GM12878 (cell line): ENCODE results near the gene CARS2. TPM values are rescaled to one million over a fixed set of nuclear protein-coding genes. Genes with fewer than 3 reads are reported as not detected.
A peak's percentile ranks its signal among the peaks of the same experiment; 100 is the strongest.

Source experiments
- ATF2 ChIP-seq: IDR thresholded peaks from 2 replicates; pipeline ENCODE4 v1.6.1; 2012; ENCODE audit warnings: low read length, inconsistent platforms
- BCL3 ChIP-seq: IDR thresholded peaks from 2 replicates; pipeline ENCODE4 v1.6.1; 2011; ENCODE audit warnings: borderline replicate concordance, low read depth, mild to moderate bottlenecking, moderate library complexity, low read length; ENCODE audit not compliant: insufficient read depth, poor library complexity, severe bottlenecking
- BCLAF1 ChIP-seq: fragments of 450-650 bp; IDR thresholded peaks from 2 replicates; pipeline ENCODE4 v1.6.1; 2017; ENCODE audit warnings: antibody characterized with exemption, mild to moderate bottlenecking, moderate library complexity
- CREB1 ChIP-seq: IDR thresholded peaks from 2 replicates; pipeline ENCODE4 v1.6.1; 2012; ENCODE audit warnings: low read depth, mild to moderate bottlenecking, inconsistent platforms
- EGR1 ChIP-seq, 2 experiments: IDR thresholded peaks; 1 replicate in 1 of 2; 2 replicates in 1 of 2; pipeline ENCODE4 v1.6.1; 2011 to 2012; ENCODE audit warnings: low read depth in 2 of 2, low read length in 2 of 2, borderline replicate concordance in 1 of 2, mild to moderate bottlenecking in 1 of 2, moderate library complexity in 1 of 2
- FOS ChIP-seq: IDR thresholded peaks from 3 replicates; pipeline ENCODE4 v1.6.1; 2011; ENCODE audit warnings: borderline replicate concordance; ENCODE audit not compliant: insufficient read length; ENCODE audit errors: extremely low read depth
- HCFC1 ChIP-seq: fragments of 150-350 bp; IDR thresholded peaks from 2 replicates; pipeline ENCODE4 v1.6.1; 2014; ENCODE audit warnings: low read length
- HDAC6 ChIP-seq: fragments of 200-600 bp; sonication (generic); IDR thresholded peaks from one replicate; pipeline ENCODE4 v1.8.0; 2017; ENCODE audit warnings: antibody characterized with exemption; ENCODE audit not compliant: unreplicated experiment
- MTA2 ChIP-seq: fragments of 450-650 bp; IDR thresholded peaks from 2 replicates; pipeline ENCODE4 v1.6.1; 2016; ENCODE audit warnings: low read depth, mild to moderate bottlenecking, moderate library complexity
- NR2C2 ChIP-seq: IDR thresholded peaks from 2 replicates; pipeline ENCODE4 v1.6.1; 2011; ENCODE audit warnings: borderline replicate concordance, low read depth; ENCODE audit not compliant: control insufficient read depth, insufficient read length
- RAD21 ChIP-seq: IDR thresholded peaks from 2 replicates; pipeline ENCODE4 v1.6.1; 2011; ENCODE audit warnings: mild to moderate bottlenecking, low read depth, low read length, moderate library complexity; ENCODE audit not compliant: insufficient read depth
- RBBP5 ChIP-seq: fragments of 200-600 bp; sonication (generic); conservative IDR thresholded peaks from 2 replicates; pipeline ENCODE4 v1.6.1; 2016
- REST ChIP-seq: IDR thresholded peaks from 2 replicates; pipeline ENCODE4 v1.6.1; 2012; ENCODE audit warnings: mild to moderate bottlenecking, low read depth, low read length
- SKIL ChIP-seq: fragments of 450-650 bp; IDR thresholded peaks from 2 replicates; pipeline ENCODE4 v1.6.1; 2017; ENCODE audit warnings: mild to moderate bottlenecking, low read depth, inconsistent platforms; ENCODE audit not compliant: poor library complexity, severe bottlenecking
- SMAD1 ChIP-seq: fragments of 450-650 bp; IDR thresholded peaks from 2 replicates; pipeline ENCODE4 v1.6.1; 2018; ENCODE audit warnings: mild to moderate bottlenecking, low read depth; ENCODE audit not compliant: partially characterized antibody
- SP1 ChIP-seq: IDR thresholded peaks from one replicate; pipeline ENCODE4 v1.6.1; 2011; ENCODE audit warnings: low read depth, low read length
- ZZZ3 ChIP-seq: IDR thresholded peaks from 2 replicates; pipeline ENCODE4 v1.6.1; 2011; ENCODE audit warnings: low read depth; ENCODE audit not compliant: control insufficient read depth, insufficient read length
- polyA plus RNA-seq, 11 experiments: library from polyadenylated mRNA; depleted of rRNA in 4 of 11; unstranded in 6 of 11; stranded (reverse) in 5 of 11; fragments of >200 nt; fragmentation: Nextera tagmentation in 4 of 11; fragmentation: Illumina TruSeq in 1 of 11; extraction: Ambion mirVana in 4 of 11; extraction: Trizol in 1 of 11; gene quantifications; 1 replicate in 1 of 11; 2 replicates in 10 of 11; pipeline versions ENCODE4 v1.2.1 to v1.2.3, GENCODE V29; 2011 to 2016; ENCODE audit warnings: inconsistent platforms in 2 of 11, missing spikeins in 2 of 11, low read depth in 1 of 11
- total RNA-seq, 4 experiments: library from RNA; depleted of rRNA in 3 of 4; stranded (reverse); fragments of >200 nt in 3 of 4; fragmentation: Illumina TruSeq in 1 of 4; extraction: Trizol in 1 of 4; gene quantifications; 2 replicates each; pipeline versions ENCODE4 v1.2.1 to v1.2.3, GENCODE V29; 2013 to 2021

CARS2 gene
- total and polyA plus RNA-seq, 10 of the 15 experiments (the other 5 are each of a cell fraction or from before 2014, with no cell fraction given): 4.2 to 101 (median 61.5) TPM

- TF ChIP-seq SMAD1 (peak; percentile 7), EGR1 (IDR thresholded peaks at IDR 0.05; ENCODE audit: borderline replicate concordance in 1 of 2, low read depth in 2 of 2, low read length in 2 of 2) (no peak), HDAC6 (no peak), RAD21 (no peak), SKIL (no peak), BCLAF1 (no peak), RBBP5 (no peak), ATF2 (no peak), SP1 (peak; percentile 96), CREB1 (no peak), HCFC1 (peak; percentile 15; the same call in 1 of the 2 replicates), MTA2 (no peak), REST (no peak), ZZZ3 (no peak), FOS (no peak), BCL3 (no peak), NR2C2 (no peak)
Measured at GRCh38 chr13:110715395-110716246, 9.7 kb upstream of the CARS2 start (continued).
